IMR-90 (cell line): ENCODE measurements around the gene RARB.

Experiments
- BHLHE40 ChIP-seq: fragments of 150-350 bp; IDR thresholded peaks from 2 replicates; pipeline ENCODE4 v1.6.1; 2016; ENCODE audit warnings: mild to moderate bottlenecking, low read depth, low read length
- CEBPB ChIP-seq: IDR thresholded peaks from 2 replicates; pipeline ENCODE4 v1.6.1; 2012; ENCODE audit warnings: low read depth, low read length, improper control_type of control experiment
- CHD1 ChIP-seq: IDR thresholded peaks from 2 replicates; pipeline ENCODE4 v1.6.1; 2012; ENCODE audit warnings: low read depth, low read length, improper control_type of control experiment
- FOS ChIP-seq: fragments of 150-350 bp; IDR thresholded peaks from 2 replicates; pipeline ENCODE4 v1.6.1; 2016; ENCODE audit warnings: low read depth, low read length
- MXI1 ChIP-seq: IDR thresholded peaks from 2 replicates; pipeline ENCODE4 v1.6.1; 2012; ENCODE audit warnings: low read depth, mild to moderate bottlenecking, low read length, moderate library complexity, borderline replicate concordance
- NFE2L2 ChIP-seq: fragments of 150-350 bp; IDR thresholded peaks from 2 replicates; pipeline ENCODE4 v1.6.1; 2016; ENCODE audit warnings: low read depth, mild to moderate bottlenecking, low read length
- POLR2A ChIP-seq: IDR thresholded peaks from 2 replicates; pipeline ENCODE4 v1.6.1; 2012; ENCODE audit warnings: mild to moderate bottlenecking, low read depth, low read length
- RAD21 ChIP-seq: IDR thresholded peaks from 2 replicates; pipeline ENCODE4 v1.6.1; 2012; ENCODE audit warnings: low read length, improper control_type of control experiment
- RCOR1 ChIP-seq: IDR thresholded peaks from 2 replicates; pipeline ENCODE4 v1.6.1; 2012; ENCODE audit warnings: mild to moderate bottlenecking, low read length, improper control_type of control experiment; ENCODE audit not compliant: insufficient replicate concordance
- RFX5 ChIP-seq: IDR thresholded peaks from 2 replicates; pipeline ENCODE4 v1.8.0; 2012; ENCODE audit warnings: low read depth, mild to moderate bottlenecking, low read length, moderate library complexity
- SMC3 ChIP-seq: fragments of 150-350 bp; IDR thresholded peaks from 2 replicates; pipeline ENCODE4 v1.6.1; 2016; ENCODE audit warnings: low read depth, mild to moderate bottlenecking, antibody characterized with exemption, low read length, moderate library complexity
- TF ChIP-seq, protein P1 (sequence below): conservative IDR thresholded peaks from 2 replicates; pipeline ENCODE4 v1.5.1; 2012; ENCODE audit warnings: mild to moderate bottlenecking, low read depth, low read length, improper control_type of control experiment
- TF ChIP-seq, protein P2 (sequence below): fragments of 150-350 bp; IDR thresholded peaks from 2 replicates; pipeline ENCODE4 v1.6.1; 2016; ENCODE audit warnings: low read depth, mild to moderate bottlenecking, low read length, moderate library complexity, borderline replicate concordance
- TF ChIP-seq, protein P3 (sequence below): fragments of 150-350 bp; IDR thresholded peaks from 2 replicates; pipeline ENCODE4 v1.6.1; 2017; ENCODE audit warnings: mild to moderate bottlenecking, antibody characterized with exemption, low read length, low read depth

DNA sequence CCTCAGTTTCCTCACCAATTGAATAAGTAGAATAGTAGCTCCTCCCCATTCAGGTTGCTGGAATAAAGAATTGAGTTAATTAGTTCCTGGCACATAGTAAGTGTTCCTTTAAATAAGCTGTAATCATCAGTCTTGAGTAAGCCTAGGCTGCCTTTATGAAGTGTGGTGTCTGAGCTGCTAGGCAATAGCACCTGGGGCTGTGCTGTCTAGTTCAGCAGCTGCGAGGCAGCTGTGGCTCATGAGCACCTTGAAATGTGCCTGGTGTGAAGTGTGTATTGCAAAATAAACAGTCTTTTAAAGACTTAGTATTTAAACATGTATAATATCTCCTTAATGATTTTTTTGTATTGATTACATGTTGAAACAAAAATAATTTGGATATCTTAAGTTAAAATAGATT lies 159.0 kb downstream of the RARB start:
- TF ChIP-seq, protein P1, sequence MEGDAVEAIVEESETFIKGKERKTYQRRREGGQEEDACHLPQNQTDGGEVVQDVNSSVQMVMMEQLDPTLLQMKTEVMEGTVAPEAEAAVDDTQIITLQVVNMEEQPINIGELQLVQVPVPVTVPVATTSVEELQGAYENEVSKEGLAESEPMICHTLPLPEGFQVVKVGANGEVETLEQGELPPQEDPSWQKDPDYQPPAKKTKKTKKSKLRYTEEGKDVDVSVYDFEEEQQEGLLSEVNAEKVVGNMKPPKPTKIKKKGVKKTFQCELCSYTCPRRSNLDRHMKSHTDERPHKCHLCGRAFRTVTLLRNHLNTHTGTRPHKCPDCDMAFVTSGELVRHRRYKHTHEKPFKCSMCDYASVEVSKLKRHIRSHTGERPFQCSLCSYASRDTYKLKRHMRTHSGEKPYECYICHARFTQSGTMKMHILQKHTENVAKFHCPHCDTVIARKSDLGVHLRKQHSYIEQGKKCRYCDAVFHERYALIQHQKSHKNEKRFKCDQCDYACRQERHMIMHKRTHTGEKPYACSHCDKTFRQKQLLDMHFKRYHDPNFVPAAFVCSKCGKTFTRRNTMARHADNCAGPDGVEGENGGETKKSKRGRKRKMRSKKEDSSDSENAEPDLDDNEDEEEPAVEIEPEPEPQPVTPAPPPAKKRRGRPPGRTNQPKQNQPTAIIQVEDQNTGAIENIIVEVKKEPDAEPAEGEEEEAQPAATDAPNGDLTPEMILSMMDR: no peak
- TF ChIP-seq RCOR1 (no peak), POLR2A (no peak), MXI1 (no peak), SMC3 (no peak), FOS (no peak), BHLHE40 (no peak), RFX5 (no peak), CHD1 (no peak), NFE2L2 (no peak), RAD21 (no peak), CEBPB (no peak)
- TF ChIP-seq, protein P2, sequence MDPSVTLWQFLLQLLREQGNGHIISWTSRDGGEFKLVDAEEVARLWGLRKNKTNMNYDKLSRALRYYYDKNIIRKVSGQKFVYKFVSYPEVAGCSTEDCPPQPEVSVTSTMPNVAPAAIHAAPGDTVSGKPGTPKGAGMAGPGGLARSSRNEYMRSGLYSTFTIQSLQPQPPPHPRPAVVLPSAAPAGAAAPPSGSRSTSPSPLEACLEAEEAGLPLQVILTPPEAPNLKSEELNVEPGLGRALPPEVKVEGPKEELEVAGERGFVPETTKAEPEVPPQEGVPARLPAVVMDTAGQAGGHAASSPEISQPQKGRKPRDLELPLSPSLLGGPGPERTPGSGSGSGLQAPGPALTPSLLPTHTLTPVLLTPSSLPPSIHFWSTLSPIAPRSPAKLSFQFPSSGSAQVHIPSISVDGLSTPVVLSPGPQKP: no peak
- TF ChIP-seq, protein P3, sequence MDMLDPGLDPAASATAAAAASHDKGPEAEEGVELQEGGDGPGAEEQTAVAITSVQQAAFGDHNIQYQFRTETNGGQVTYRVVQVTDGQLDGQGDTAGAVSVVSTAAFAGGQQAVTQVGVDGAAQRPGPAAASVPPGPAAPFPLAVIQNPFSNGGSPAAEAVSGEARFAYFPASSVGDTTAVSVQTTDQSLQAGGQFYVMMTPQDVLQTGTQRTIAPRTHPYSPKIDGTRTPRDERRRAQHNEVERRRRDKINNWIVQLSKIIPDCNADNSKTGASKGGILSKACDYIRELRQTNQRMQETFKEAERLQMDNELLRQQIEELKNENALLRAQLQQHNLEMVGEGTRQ: no peak
